ENCODE results near the gene GRAMD4. TPM values are rescaled to one million over a fixed set of nuclear protein-coding genes. Genes with fewer than 3 reads are reported as not detected.
A peak's percentile ranks its signal among the peaks of the same experiment; 100 is the strongest.

Gene GRAMD4
- total RNA-seq, 1 donor from 2014 or later: 85.7 TPM

GRCh38 chr22:46610356-46610755, 9.8 kb upstream of the GRAMD4 start:
- H3K27me3 Mint-ChIP-seq (ENCODE audit: unreplicated experiment): peaks cover 8% of the 10 kb centered on the region

GRCh38 chr22:46611189-46611588, 9.0 kb upstream of the GRAMD4 start:
- Mint-ChIP-seq H3K27me3 (ENCODE audit: unreplicated experiment) (peaks cover 8% of the 10 kb centered on the region), H3K4me3 (ENCODE audit: unreplicated experiment) (no peak overlapping the region), H3K4me1 (ENCODE audit: low read depth, unreplicated experiment) (peaks cover 25% of the 10 kb centered on the region), H3K36me3 (ENCODE audit: unreplicated experiment) (no peaks in the 10 kb centered on the region), H3K27ac (ENCODE audit: unreplicated experiment) (peak overlapping the region; percentile 33), H3K9me3 (ENCODE audit: unreplicated experiment) (peaks cover 6% of the 10 kb centered on the region)
- TF ChIP-seq CTCF (IDR thresholded peaks at IDR 0.05; ENCODE audit: partially characterized antibody, unreplicated experiment): no peak
- DNase-seq: no peak

More at GRCh38 chr22:46610356-46610755, 9.8 kb upstream of the GRAMD4 start:
- Mint-ChIP-seq H3K9me3 (ENCODE audit: unreplicated experiment) (peaks cover 7% of the 10 kb centered on the region), H3K4me1 (ENCODE audit: low read depth, unreplicated experiment) (peaks cover 25% of the 10 kb centered on the region), H3K27ac (ENCODE audit: unreplicated experiment) (peak overlapping the region; percentile 28), H3K36me3 (ENCODE audit: unreplicated experiment) (peaks cover under 1% of the 10 kb centered on the region), H3K4me3 (ENCODE audit: unreplicated experiment) (no peak overlapping the region)
- no peak for TF ChIP-seq CTCF (IDR thresholded peaks at IDR 0.05; ENCODE audit: partially characterized antibody, unreplicated experiment)
- DNase-seq: no peak

GRCh38 chr22:46612341-46612903, 7.8 kb upstream of the GRAMD4 start:
- H3K4me3 Mint-ChIP-seq (ENCODE audit: unreplicated experiment): no peak overlapping the region
- H3K27ac Mint-ChIP-seq (ENCODE audit: unreplicated experiment): peak overlapping the region; percentile 82
- TF ChIP-seq CTCF (IDR thresholded peaks at IDR 0.05; ENCODE audit: partially characterized antibody, unreplicated experiment): no peak

GRCh38 chr22:46612904-46613605, 7.1 kb upstream of the GRAMD4 start:
- no peaks in the 10 kb centered on the region for H3K36me3 Mint-ChIP-seq (ENCODE audit: unreplicated experiment)

More at GRCh38 chr22:46612341-46612903, 7.8 kb upstream of the GRAMD4 start:
- Mint-ChIP-seq H3K4me1 (ENCODE audit: low read depth, unreplicated experiment) (peaks cover 25% of the 10 kb centered on the region), H3K27me3 (ENCODE audit: unreplicated experiment) (peaks cover 8% of the 10 kb centered on the region), H3K36me3 (ENCODE audit: unreplicated experiment) (no peaks in the 10 kb centered on the region), H3K9me3 (ENCODE audit: unreplicated experiment) (peaks cover 6% of the 10 kb centered on the region)
- no peak for DNase-seq

More at GRCh38 chr22:46612904-46613605, 7.1 kb upstream of the GRAMD4 start:
- Mint-ChIP-seq H3K27me3 (ENCODE audit: unreplicated experiment) (peaks cover 6% of the 10 kb centered on the region), H3K27ac (ENCODE audit: unreplicated experiment) (peak overlapping the region; percentile 82), H3K4me1 (ENCODE audit: low read depth, unreplicated experiment) (peaks cover 25% of the 10 kb centered on the region), H3K4me3 (ENCODE audit: unreplicated experiment) (peak overlapping the region; percentile 50), H3K9me3 (ENCODE audit: unreplicated experiment) (peaks cover 6% of the 10 kb centered on the region)
- no peak for TF ChIP-seq CTCF (IDR thresholded peaks at IDR 0.05; ENCODE audit: partially characterized antibody, unreplicated experiment)
- no peak for DNase-seq

Data from glutamatergic neuron (in vitro differentiated cells).